ENCODE measurements around the gene RNF133.
"Not testable (repeated sequence)": the region's sequence is repeated elsewhere in the genome, so short reads cannot be mapped to it uniquely, and the experiment has no call there.

- TF ChIP-seq CTCF (IDR thresholded peaks at IDR 0.05; ENCODE audit: low read depth, low read length); EZH2phosphoT487 (IDR thresholded peaks at IDR 0.05; ENCODE audit: low read depth): not testable (repeated sequence)
Measured at GRCh38 chr7:122679269-122679709, 19.6 kb downstream of the RNF133 start.
